Panc1 (cell line): ENCODE results near the gene PLEKHO1. TPM values are rescaled to one million over a fixed set of nuclear protein-coding genes. Genes with fewer than 3 reads are reported as not detected.

Experiments used
- ATAC-seq: fragments of 200-7000 bp; cut with Tn5 transposase; 2 replicates; pipeline ENCODE4 v1.9.1; 2020; ENCODE audit warnings: mild to moderate bottlenecking, moderate library complexity
- BruUV-seq: library from RNA; stranded (reverse); fragments of 400-500 nt; replicated peaks from 2 replicates; lab custom pipeline; 2021; lab: Mats Ljungman, UMichigan
- CTCF ChIA-PET: fragments of 300-600 bp; sonication (Branson Sonifier 250); formaldehyde crosslinking; loops from one replicate; lab custom pipeline; 2022; ENCODE audit warnings: antibody characterized with exemption; lab: Charles Lee
- POLR2A ChIA-PET: fragments of 300-600 bp; sonication (Branson Sonifier 250); formaldehyde crosslinking; loops from one replicate; lab custom pipeline; 2022; ENCODE audit warnings: antibody characterized with exemption; lab: Charles Lee
- DNase-seq: peaks from one replicate; pipeline ENCODE4 v3.0.0-alpha.2; 2010; ENCODE audit warnings: low read depth, low spot score
- H3K27ac ChIP-seq: 2 replicates; pipeline ENCODE4 v1.5.1; 2011; ENCODE audit warnings: mild to moderate bottlenecking, low read length, inconsistent platforms
- H3K27me3 ChIP-seq: fragments of 200-500 bp; sonication (Bioruptor generic); 2 replicates; pipeline ENCODE4 v1.6.0; 2014; ENCODE audit warnings: low read length, inconsistent platforms; ENCODE audit not compliant: control insufficient read depth, insufficient read depth
- H3K36me3 ChIP-seq: fragments of 200-500 bp; sonication (Bioruptor generic); 2 replicates; pipeline ENCODE4 v1.5.1; 2014; ENCODE audit warnings: inconsistent platforms, mild to moderate bottlenecking, low read length, moderate library complexity; ENCODE audit not compliant: control insufficient read depth, insufficient read depth
- H3K4me1 ChIP-seq: 2 replicates; pipeline ENCODE4 v1.5.1; 2011; ENCODE audit warnings: inconsistent platforms, mild to moderate bottlenecking, low read length, moderate library complexity; ENCODE audit not compliant: control insufficient read depth, insufficient read depth
- H3K4me3 ChIP-seq, 2 experiments: 2 replicates each; pipeline ENCODE4 v1.5.1; 2011 to 2012; ENCODE audit warnings: low read depth in 2 of 2, low read length in 2 of 2, mild to moderate bottlenecking in 2 of 2, inconsistent platforms in 1 of 2, moderate library complexity in 1 of 2
- H3K9me3 ChIP-seq: fragments of 200-500 bp; sonication (Bioruptor generic); 2 replicates; pipeline ENCODE4 v1.5.1; 2014; ENCODE audit warnings: low read depth, mild to moderate bottlenecking, inconsistent platforms, low read length, moderate library complexity; ENCODE audit not compliant: control insufficient read depth, insufficient read depth
- CTCF ChIP-seq: fragments of 450-650 bp; IDR thresholded peaks from 2 replicates; pipeline ENCODE4 v1.5.1; 2017; ENCODE audit warnings: mild to moderate bottlenecking
- POLR2AphosphoS5 ChIP-seq: IDR thresholded peaks from 2 replicates; pipeline ENCODE4 v1.6.1; 2012; ENCODE audit warnings: mild to moderate bottlenecking, low read depth, low read length, moderate library complexity
- REST ChIP-seq, 2 experiments: IDR thresholded peaks; 2 replicates each; pipeline ENCODE4 v1.6.1; 2011 to 2012; ENCODE audit warnings: low read depth in 2 of 2, control low read depth in 1 of 2, low read length in 1 of 2, mild to moderate bottlenecking in 1 of 2, moderate library complexity in 1 of 2; ENCODE audit not compliant: insufficient read depth in 1 of 2
- SIN3A ChIP-seq: IDR thresholded peaks from 2 replicates; pipeline ENCODE4 v1.6.1; 2012; ENCODE audit warnings: low read depth, mild to moderate bottlenecking, low read length, moderate library complexity, borderline replicate concordance; ENCODE audit not compliant: insufficient read depth
- TCF7L2 ChIP-seq: IDR thresholded peaks from 2 replicates; pipeline ENCODE4 v1.6.1; 2011; ENCODE audit warnings: mild to moderate bottlenecking, low read depth, low read length, inconsistent platforms
- in situ Hi-C: cut with HindIII; loops from 2 replicates; pipeline ENCODE4 v1.10.0; 2016; ENCODE audit warnings: low sequenced_read_pairs, low pct_unique_long_range_greater_than_20kb
- intact Hi-C: fragments of 100-400 bp; cut with micrococcal nuclease; formaldehyde crosslinking; loops from one replicate; pipeline ENCODE4 v1.10.0; 2022; ENCODE audit not compliant: unreplicated experiment
- total RNA-seq: library from RNA; stranded (reverse); gene quantifications from one replicate; pipeline ENCODE4 v1.2.1, GENCODE V29; 2021; ENCODE audit not compliant: unreplicated experiment

The PLEKHO1 gene
- total RNA-seq, 1 experiment from 2014 or later = 9.1 TPM

- CTCF ChIA-PET = no interaction called here
- H3K4me1 ChIP-seq = no peaks in the 10 kb centered on the region
- no peak overlapping the region for H3K27ac ChIP-seq
- POLR2A ChIA-PET = no interaction called here
- TF ChIP-seq CTCF (no peak), POLR2AphosphoS5 (no peak), REST (IDR thresholded peaks at IDR 0.05; ENCODE audit: insufficient read depth in 1 of 2, low read depth in 2 of 2, low read length in 1 of 2) (no peak), TCF7L2 (no peak), SIN3A (no peak)
- H3K4me3 ChIP-seq = no peak overlapping the region
- no peaks in the 10 kb centered on the region for H3K36me3 ChIP-seq
- DNase-seq (no peak), ATAC-seq (no peak)
- no peaks in the 10 kb centered on the region for H3K27me3 ChIP-seq
- H3K9me3 ChIP-seq = peaks cover 2% of the 10 kb centered on the region; the same call in 1 of the 2 replicates
- in situ Hi-C loops = no loop called here
- intact Hi-C loops = no loop called here
- BruUV-seq = no TSS peak
Measured at GRCh38 chr1:150110116-150110515, 39.6 kb upstream of the PLEKHO1 start.

DNA sequence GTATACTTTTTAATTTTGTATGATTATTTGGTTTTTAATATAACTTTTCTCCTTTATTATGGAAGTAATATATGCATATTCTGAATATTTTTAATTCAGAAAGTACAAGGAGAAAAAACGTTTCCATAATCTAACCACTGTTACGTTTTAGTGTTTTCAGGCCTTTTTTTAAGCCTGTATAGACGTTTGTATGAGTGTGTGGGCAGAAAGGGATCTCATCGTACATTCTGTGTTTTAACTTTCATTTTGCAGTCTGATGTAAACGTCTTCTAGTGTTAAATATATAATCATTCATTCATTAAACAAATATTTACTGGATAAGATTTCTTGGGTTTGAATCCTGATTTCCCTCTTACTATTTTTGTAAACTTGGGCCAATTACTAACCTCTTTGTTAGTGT, 38.0 kb upstream of the PLEKHO1 start:
- TF ChIP-seq SIN3A = no peak
- TF ChIP-seq POLR2AphosphoS5 = no peak
- no peak for TF ChIP-seq TCF7L2
- no peak for TF ChIP-seq CTCF
- TF ChIP-seq REST (IDR thresholded peaks at IDR 0.05; ENCODE audit: insufficient read depth in 1 of 2, low read depth in 2 of 2, low read length in 1 of 2) = no peak
- no peak for ATAC-seq
- ChIA-PET POLR2A (no interaction called here), CTCF (no interaction called here)
- no peak for DNase-seq
- in situ Hi-C loops = no loop called here
- no peak overlapping the region for H3K4me3 ChIP-seq
- H3K4me1 ChIP-seq = no peaks in the 10 kb centered on the region
- no peaks in the 10 kb centered on the region for H3K36me3 ChIP-seq
- BruUV-seq = no TSS peak
- no peak overlapping the region for H3K27ac ChIP-seq
- H3K9me3 ChIP-seq = peaks cover 9% of the 10 kb centered on the region; the same call in 1 of the 2 replicates
- H3K27me3 ChIP-seq = no peaks in the 10 kb centered on the region
- intact Hi-C loops = no loop called here
